Adipocyte (in vitro differentiated cells): ENCODE results near the gene ZNF618.

ENCODE experiments used
- DNase-seq: peaks from one replicate; pipeline ENCODE4 v3.0.0-alpha.2; 2015; ENCODE audit warnings: low read depth
- H3K27me3 ChIP-seq: replicated peaks from 2 replicates; pipeline ENCODE4 v1.7.0; 2013; ENCODE audit warnings: mild to moderate bottlenecking, low read length, moderate library complexity; ENCODE audit not compliant: control insufficient read depth, insufficient read depth
- H3K36me3 ChIP-seq: 2 replicates; pipeline ENCODE4 v1.7.0; 2013; ENCODE audit warnings: low read length, mild to moderate bottlenecking, moderate library complexity; ENCODE audit not compliant: control insufficient read depth, insufficient read depth, severe bottlenecking
- H3K4me1 ChIP-seq: 2 replicates; pipeline ENCODE4 v1.7.0; 2013; ENCODE audit warnings: mild to moderate bottlenecking, low read length, moderate library complexity; ENCODE audit not compliant: control insufficient read depth, insufficient read depth
- H3K4me3 ChIP-seq: 2 replicates; pipeline ENCODE4 v1.7.0; 2013; ENCODE audit warnings: mild to moderate bottlenecking, low read length, moderate library complexity
- H3K9ac ChIP-seq: 2 replicates; pipeline ENCODE4 v1.7.0; 2013; ENCODE audit warnings: mild to moderate bottlenecking, low read length, moderate library complexity
- H3K9me3 ChIP-seq: 2 replicates; pipeline ENCODE4 v1.7.0; 2013; ENCODE audit warnings: mild to moderate bottlenecking, low read length, moderate library complexity; ENCODE audit not compliant: control insufficient read depth

ZNF618 gene

GRCh38 chr9:113935677-113936380, 59.7 kb downstream of the ZNF618 start:
- H3K9me3 ChIP-seq = peaks cover 3% of the 10 kb centered on the region
- H3K9ac ChIP-seq = no peak overlapping the region
- H3K36me3 ChIP-seq = no peaks in the 10 kb centered on the region
- H3K4me1 ChIP-seq = peaks cover 12% of the 10 kb centered on the region
- H3K27me3 ChIP-seq = no peaks in the 10 kb centered on the region
- no peak for DNase-seq
- no peak overlapping the region for H3K4me3 ChIP-seq

- Histone ChIP-seq H3K9ac (no peak overlapping the region), H3K4me3 (no peak overlapping the region), H3K27me3 (no peaks in the 10 kb centered on the region), H3K9me3 (peaks cover 3% of the 10 kb centered on the region), H3K36me3 (no peaks in the 10 kb centered on the region), H3K4me1 (peaks cover 17% of the 10 kb centered on the region)
- DNase-seq = no peak
These were observed 64.0 kb downstream of the ZNF618 start for GRCh38 chr9:113940077-113940476.

- Histone ChIP-seq H3K9ac (no peak overlapping the region), H3K27me3 (no peaks in the 10 kb centered on the region), H3K36me3 (no peaks in the 10 kb centered on the region), H3K4me1 (peaks cover 17% of the 10 kb centered on the region), H3K4me3 (peak overlapping the region; percentile 5), H3K9me3 (peaks cover 3% of the 10 kb centered on the region)
- peak; percentile 57 for DNase-seq
These were observed 64.9 kb downstream of the ZNF618 start for GRCh38 chr9:113941056-113941455.

- H3K36me3 ChIP-seq = no peaks in the 10 kb centered on the region
- no peak for DNase-seq
- peaks cover 3% of the 10 kb centered on the region for H3K9me3 ChIP-seq
- H3K4me3 ChIP-seq = peak overlapping the region; percentile 5
- H3K4me1 ChIP-seq = peaks cover 17% of the 10 kb centered on the region
- H3K27me3 ChIP-seq = no peaks in the 10 kb centered on the region
- no peak overlapping the region for H3K9ac ChIP-seq
These were observed 65.4 kb downstream of the ZNF618 start for GRCh38 chr9:113941526-113941925.

- H3K9ac ChIP-seq = no peak overlapping the region
- H3K36me3 ChIP-seq = no peaks in the 10 kb centered on the region
- H3K4me3 ChIP-seq = no peak overlapping the region
- peaks cover 3% of the 10 kb centered on the region for H3K9me3 ChIP-seq
- peaks cover 17% of the 10 kb centered on the region for H3K4me1 ChIP-seq
- H3K27me3 ChIP-seq = no peaks in the 10 kb centered on the region
- DNase-seq = no peak
These were observed 67.3 kb downstream of the ZNF618 start for GRCh38 chr9:113943112-113944009.

- H3K9ac ChIP-seq = no peak overlapping the region
- no peaks in the 10 kb centered on the region for H3K27me3 ChIP-seq
- DNase-seq = no peak
- H3K9me3 ChIP-seq = peaks cover under 1% of the 10 kb centered on the region
- H3K4me3 ChIP-seq = no peak overlapping the region
- H3K36me3 ChIP-seq = no peaks in the 10 kb centered on the region
- H3K4me1 ChIP-seq = peaks cover 16% of the 10 kb centered on the region
These were observed 69.7 kb downstream of the ZNF618 start for GRCh38 chr9:113945784-113946183.

GRCh38 chr9:113946496-113947115, 70.5 kb downstream of the ZNF618 start:
- Histone ChIP-seq H3K4me3 (no peak overlapping the region), H3K4me1 (peaks cover 7% of the 10 kb centered on the region), H3K9ac (no peak overlapping the region), H3K36me3 (no peaks in the 10 kb centered on the region), H3K9me3 (no peaks in the 10 kb centered on the region), H3K27me3 (no peaks in the 10 kb centered on the region)
- no peak for DNase-seq

GRCh38 chr9:113947941-113948340, 71.8 kb downstream of the ZNF618 start:
- H3K27me3 ChIP-seq = no peaks in the 10 kb centered on the region
- H3K4me1 ChIP-seq = no peaks in the 10 kb centered on the region
- H3K36me3 ChIP-seq = no peaks in the 10 kb centered on the region
- no peaks in the 10 kb centered on the region for H3K9me3 ChIP-seq
- no peak for DNase-seq
- H3K4me3 ChIP-seq = no peak overlapping the region
- H3K9ac ChIP-seq = no peak overlapping the region

- no peaks in the 10 kb centered on the region for H3K27me3 ChIP-seq
- no peaks in the 10 kb centered on the region for H3K36me3 ChIP-seq
- no peak for DNase-seq
- no peaks in the 10 kb centered on the region for H3K4me1 ChIP-seq
- no peaks in the 10 kb centered on the region for H3K9me3 ChIP-seq
- no peak overlapping the region for H3K4me3 ChIP-seq
- no peak overlapping the region for H3K9ac ChIP-seq
These were observed 72.9 kb downstream of the ZNF618 start for GRCh38 chr9:113948891-113949570.

GRCh38 chr9:113949571-113950078, 73.5 kb downstream of the ZNF618 start:
- DNase-seq = no peak
- Histone ChIP-seq H3K36me3 (no peaks in the 10 kb centered on the region), H3K9me3 (no peaks in the 10 kb centered on the region), H3K27me3 (no peaks in the 10 kb centered on the region), H3K9ac (no peak overlapping the region), H3K4me3 (no peak overlapping the region), H3K4me1 (peaks cover 4% of the 10 kb centered on the region)
